Keratinocyte (primary cell): ENCODE data around the gene ZNF41. TPM values are rescaled to one million over a fixed set of nuclear protein-coding genes. Genes with fewer than 3 reads are reported as not detected.

Source experiments
- DNase-seq: peaks from one replicate; pipeline ENCODE4 v3.0.0-alpha.2; 2011; ENCODE audit warnings: low read depth, missing footprints, low spot score
- FAIRE-seq: peaks from 2 replicates; lab custom pipeline; 2011; peaks lifted over from hg19 to GRCh38; lab: Jason Lieb, UNC
- H2AFZ ChIP-seq: 2 replicates; pipeline ENCODE4 v1.6.0; 2012; ENCODE audit warnings: low read length, control low read depth, inconsistent platforms; ENCODE audit not compliant: control insufficient read depth
- H3K27ac ChIP-seq: 2 replicates; pipeline ENCODE4 v1.5.1; 2011; ENCODE audit warnings: low read length; ENCODE audit not compliant: control insufficient read depth, insufficient read depth
- H3K27me3 ChIP-seq: 3 replicates; pipeline ENCODE4 v1.6.0; 2011; ENCODE audit warnings: low read length; ENCODE audit not compliant: control insufficient read depth, insufficient read depth; ENCODE audit errors: extremely low read depth
- H3K36me3 ChIP-seq, 2 experiments: 2 replicates in 1 of 2; 3 replicates in 1 of 2; pipeline ENCODE4 v1.5.1; 2011; ENCODE audit warnings: low read length in 2 of 2, mild to moderate bottlenecking in 1 of 2; ENCODE audit not compliant: control insufficient read depth in 2 of 2, insufficient read depth in 2 of 2; ENCODE audit errors: extremely low read depth in 1 of 2
- H3K4me1 ChIP-seq: 3 replicates; pipeline ENCODE4 v1.5.1; 2011; ENCODE audit warnings: low read length; ENCODE audit not compliant: control insufficient read depth, insufficient read depth; ENCODE audit errors: extremely low read depth
- H3K4me2 ChIP-seq: 3 replicates; pipeline ENCODE4 v1.6.0; 2011; ENCODE audit warnings: low read depth, low read length; ENCODE audit not compliant: control insufficient read depth, insufficient read depth; ENCODE audit errors: extremely low read depth
- H3K4me3 ChIP-seq, 3 experiments: fragments of 200-600 bp in 1 of 3; sonication (generic) in 1 of 3; 2 replicates in 2 of 3; 3 replicates in 1 of 3; pipeline ENCODE4 v1.5.1; 2011 to 2016; ENCODE audit warnings: low read length in 3 of 3, mild to moderate bottlenecking in 3 of 3, control low read depth in 2 of 3, inconsistent platforms in 1 of 3, low read depth in 1 of 3, mixed read lengths in 1 of 3, mixed run types in 1 of 3, moderate library complexity in 1 of 3; ENCODE audit not compliant: control insufficient read depth in 2 of 3, insufficient read depth in 2 of 3; ENCODE audit errors: extremely low read depth in 1 of 3
- H3K79me2 ChIP-seq: 2 replicates; pipeline ENCODE4 v1.6.0; 2012; ENCODE audit warnings: low read length; ENCODE audit not compliant: control insufficient read depth, insufficient read depth
- H3K9ac ChIP-seq: 3 replicates; pipeline ENCODE4 v1.6.0; 2011; ENCODE audit warnings: low read length; ENCODE audit not compliant: control insufficient read depth, insufficient read depth; ENCODE audit errors: extremely low read depth
- H3K9me1 ChIP-seq: 3 replicates; pipeline ENCODE4 v1.6.0; 2011; ENCODE audit warnings: low read length; ENCODE audit not compliant: control insufficient read depth, insufficient read depth; ENCODE audit errors: extremely low read depth
- H3K9me3 ChIP-seq: 2 replicates; pipeline ENCODE4 v1.5.1; 2012; ENCODE audit warnings: low read depth, low read length; ENCODE audit not compliant: control insufficient read depth
- H4K20me1 ChIP-seq: 3 replicates; pipeline ENCODE4 v1.6.0; 2011; ENCODE audit warnings: low read length; ENCODE audit not compliant: control insufficient read depth, insufficient read depth; ENCODE audit errors: extremely low read depth
- CTCF ChIP-seq, 3 experiments: IDR thresholded peaks in 1 of 3; conservative IDR thresholded peaks in 1 of 3; optimal IDR thresholded peaks in 1 of 3; 2 replicates in 2 of 3; 3 replicates in 1 of 3; pipeline versions ENCODE3 to v1.5.1; 2011; ENCODE audit warnings: low read length in 3 of 3, mild to moderate bottlenecking in 3 of 3, moderate library complexity in 2 of 3, control low read depth in 1 of 3, inconsistent platforms in 1 of 3; ENCODE audit not compliant: insufficient read depth in 2 of 3; ENCODE audit errors: extremely low read depth in 1 of 3
- EZH2 ChIP-seq: IDR thresholded peaks from one replicate; pipeline ENCODE4 v1.6.1; 2012; ENCODE audit warnings: inconsistent platforms, mild to moderate bottlenecking, low read length, moderate library complexity
- dilution Hi-C: fragments of 300-500 bp; cut with MboI; formaldehyde crosslinking; loops from one replicate; pipeline ENCODE4 v1.7.0; 2020; ENCODE audit warnings: low sequenced_read_pairs; ENCODE audit not compliant: extremely low pct_ligation_motif_present
- polyA plus RNA-seq, 5 experiments: library from polyadenylated mRNA; depleted of rRNA in 3 of 5; stranded (reverse) in 3 of 5; stranded (forward) in 1 of 5; unstranded in 1 of 5; fragments of >200 nt; gene quantifications; 1 replicate in 1 of 5; 2 replicates in 3 of 5; 3 replicates in 1 of 5; pipeline versions ENCODE4 v1.2.1 to v1.2.3, GENCODE V29; 2011 to 2012; ENCODE audit warnings: missing spikeins in 2 of 5, low read depth in 1 of 5, low replicate concordance in 1 of 5

The ZNF41 gene
- polyA plus RNA-seq, 1 donor (not counting 4 experiments of a cell fraction or from before 2014, with no cell fraction given), result 5.0 TPM

GRCh38 chrX:47502316-47503125 lies 19.5 kb upstream of the ZNF41 start:
- peaks cover 3% of the 10 kb centered on the region for H3K4me1 ChIP-seq
- no peak overlapping the region for H3K4me2 ChIP-seq
- no peaks in the 10 kb centered on the region for H3K79me2 ChIP-seq
- no peak overlapping the region for H2AFZ ChIP-seq
- dilution Hi-C loops, result no loop called here
- H3K4me3 ChIP-seq, result no peak overlapping the region
- TF ChIP-seq EZH2, result no peak
- no peak for TF ChIP-seq CTCF (optimal IDR thresholded peaks at IDR 0.05 in 1 of 3, IDR thresholded peaks at IDR 0.05 in 1 of 3, conservative IDR thresholded peaks at IDR 0.05 in 1 of 3; ENCODE audit: extremely low read depth in 1 of 3, insufficient read depth in 2 of 3, low read length in 3 of 3)
- FAIRE-seq (no peak), DNase-seq (no peak)
- no peaks in the 10 kb centered on the region for H4K20me1 ChIP-seq
- no peaks in the 10 kb centered on the region for H3K9me3 ChIP-seq
- H3K27me3 ChIP-seq, result no peaks in the 10 kb centered on the region
- H3K9me1 ChIP-seq, result no peaks in the 10 kb centered on the region
- no peaks in the 10 kb centered on the region for H3K36me3 ChIP-seq
- no peak overlapping the region for H3K27ac ChIP-seq
- no peak overlapping the region for H3K9ac ChIP-seq

GRCh38 chrX:47501226-47502074 lies 18.4 kb upstream of the ZNF41 start:
- dilution Hi-C loops, result no loop called here

More at GRCh38 chrX:47501226-47502074, 18.4 kb upstream of the ZNF41 start:
- Histone ChIP-seq H3K9ac (no peak overlapping the region), H3K27me3 (no peaks in the 10 kb centered on the region), H3K36me3 (no peaks in the 10 kb centered on the region), H3K27ac (no peak overlapping the region), H3K4me2 (no peak overlapping the region), H3K9me1 (no peaks in the 10 kb centered on the region), H3K4me3 (no peak overlapping the region), H3K9me3 (no peaks in the 10 kb centered on the region), H4K20me1 (no peaks in the 10 kb centered on the region), H3K4me1 (peaks cover 3% of the 10 kb centered on the region), H3K79me2 (no peaks in the 10 kb centered on the region), H2AFZ (no peak overlapping the region)
- no peak for TF ChIP-seq EZH2
- TF ChIP-seq CTCF (optimal IDR thresholded peaks at IDR 0.05 in 1 of 3, IDR thresholded peaks at IDR 0.05 in 1 of 3, conservative IDR thresholded peaks at IDR 0.05 in 1 of 3; ENCODE audit: extremely low read depth in 1 of 3, insufficient read depth in 2 of 3, low read length in 3 of 3), result no peak
- FAIRE-seq (no peak), DNase-seq (no peak)
